HepG2 (cell line): ENCODE measurements around the gene UBL7. TPM values are rescaled to one million over a fixed set of nuclear protein-coding genes. Genes with fewer than 3 reads are reported as not detected.

Experiments
- ATF1 ChIP-seq: IDR thresholded peaks from 2 replicates; pipeline ENCODE4 v1.6.1; 2016; ENCODE audit warnings: mild to moderate bottlenecking, control low read depth
- BATF2 ChIP-seq: sonication (generic); formaldehyde crosslinking; IDR thresholded peaks from 2 replicates; pipeline ENCODE4 v1.8.0; 2022; ENCODE audit warnings: mild to moderate bottlenecking, missing genetic modification reagents, moderate library complexity
- ELK4 ChIP-seq: sonication (generic); formaldehyde crosslinking; IDR thresholded peaks from 2 replicates; pipeline ENCODE4 v1.9.0; 2021; ENCODE audit warnings: missing genetic modification reagents, borderline replicate concordance
- HNRNPUL1 ChIP-seq: fragments of 200-400 bp; formaldehyde crosslinking; IDR thresholded peaks from 2 replicates; pipeline ENCODE4 v1.6.1; 2017; ENCODE audit warnings: low read depth, mild to moderate bottlenecking, low read length, moderate library complexity
- MAX ChIP-seq: IDR thresholded peaks from 2 replicates; pipeline ENCODE4 v1.6.1; 2012; ENCODE audit warnings: inconsistent platforms
- NR3C1 ChIP-seq: sonication (generic); formaldehyde crosslinking; IDR thresholded peaks from 2 replicates; pipeline ENCODE4 v1.4.0; 2020; ENCODE audit warnings: missing genetic modification reagents
- PRDM4 ChIP-seq: sonication (generic); formaldehyde crosslinking; IDR thresholded peaks from 2 replicates; pipeline ENCODE4 v1.9.0; 2021; ENCODE audit warnings: missing genetic modification reagents, borderline replicate concordance
- RNF219 ChIP-seq: sonication (generic); formaldehyde crosslinking; IDR thresholded peaks from 2 replicates; pipeline ENCODE4 v1.5.0; 2020; ENCODE audit warnings: mild to moderate bottlenecking, missing genetic modification reagents
- TEAD3 ChIP-seq: optimal IDR thresholded peaks from 2 replicates; pipeline ENCODE3; 2016; ENCODE audit warnings: borderline replicate concordance
- THRA ChIP-seq: sonication (generic); formaldehyde crosslinking; IDR thresholded peaks from 2 replicates; pipeline ENCODE4 v1.4.0; 2020; ENCODE audit warnings: missing genetic modification reagents, borderline replicate concordance
- XRCC5 ChIP-seq: fragments of 200-400 bp; formaldehyde crosslinking; optimal IDR thresholded peaks from 2 replicates; pipeline ENCODE3; 2017; ENCODE audit warnings: mild to moderate bottlenecking, low read length
- ZMYM3 ChIP-seq: sonication (generic); formaldehyde crosslinking; IDR thresholded peaks from 2 replicates; pipeline ENCODE4 v1.5.1; 2020; ENCODE audit warnings: mild to moderate bottlenecking, missing genetic modification reagents
- ZNF660 ChIP-seq: sonication (generic); formaldehyde crosslinking; IDR thresholded peaks from 2 replicates; pipeline ENCODE4 v1.5.1; 2020; ENCODE audit warnings: mild to moderate bottlenecking, low read depth, missing genetic modification reagents, borderline replicate concordance
- ZNF720 ChIP-seq: sonication (generic); formaldehyde crosslinking; IDR thresholded peaks from 2 replicates; pipeline ENCODE4 v1.4.0; 2020; ENCODE audit warnings: missing genetic modification reagents
- ZNF740 ChIP-seq: sonication (generic); formaldehyde crosslinking; IDR thresholded peaks from 2 replicates; pipeline ENCODE4 v1.4.0; 2020; ENCODE audit warnings: missing genetic modification reagents
- ZNF780A ChIP-seq: sonication (generic); formaldehyde crosslinking; IDR thresholded peaks from 2 replicates; pipeline ENCODE4 v1.8.0; 2022; ENCODE audit warnings: mild to moderate bottlenecking, missing genetic modification reagents, moderate library complexity
- ZSCAN25 ChIP-seq: sonication (generic); formaldehyde crosslinking; IDR thresholded peaks from 2 replicates; pipeline ENCODE4 v1.8.0; 2022; ENCODE audit warnings: mild to moderate bottlenecking, missing genetic modification reagents
- polyA plus RNA-seq, 8 experiments: library from polyadenylated mRNA; depleted of rRNA in 3 of 8; stranded (reverse) in 7 of 8; unstranded in 1 of 8; fragments of >200 nt; fragmentation: Illumina TruSeq in 4 of 8; extraction: Trizol in 4 of 8; gene quantifications; 2 replicates each; pipeline versions ENCODE4 v1.2.1 to v1.2.3, GENCODE V29; 2011 to 2016; ENCODE audit warnings: low read depth in 4 of 8, missing spikeins in 1 of 8, mixed read lengths in 1 of 8; ENCODE audit not compliant: insufficient read depth in 1 of 8
- total RNA-seq, 5 experiments: library from RNA; depleted of rRNA; stranded (reverse); fragments of >200 nt; fragmentation: Illumina TruSeq; extraction: Trizol; gene quantifications; 2 replicates each; pipeline ENCODE4 v1.2.3, GENCODE V29; 2016; ENCODE audit warnings: low read depth in 1 of 5

The UBL7 gene
- total and polyA plus RNA-seq, 2 of the 13 experiments (the other 11 are each of a cell fraction or from before 2014, with no cell fraction given) = 55.0 to 63.5 TPM

GRCh38 chr15:74443100-74443909, 17.7 kb downstream of the UBL7 start (continued):
- TF ChIP-seq ZNF660 (CRISPR knock-in tag) = no peak
- TF ChIP-seq ZNF780A (CRISPR knock-in tag) = peak; percentile 53; the same call in 1 of the 2 replicates
- no peak for TF ChIP-seq ZNF720 (CRISPR knock-in tag)
- no peak for TF ChIP-seq ELK4 (CRISPR knock-in tag)
- no peak for TF ChIP-seq HNRNPUL1
- peak; percentile 51 for TF ChIP-seq XRCC5
- peak; percentile 87 for TF ChIP-seq TEAD3
- peak; percentile 76 for TF ChIP-seq ZSCAN25
- TF ChIP-seq RNF219 (CRISPR knock-in tag) = no peak
- no peak for TF ChIP-seq PRDM4 (CRISPR knock-in tag)
- TF ChIP-seq BATF2 (CRISPR knock-in tag) = no peak; the same call in 1 of the 2 replicates
- peak; percentile 99 for TF ChIP-seq THRA (CRISPR knock-in tag)
- TF ChIP-seq ATF1 (CRISPR knock-in tag) = no peak
- TF ChIP-seq NR3C1 (CRISPR knock-in tag) = no peak
- TF ChIP-seq MAX = peak; percentile 13; the same call in 1 of the 2 replicates
- TF ChIP-seq ZNF740 = no peak
- TF ChIP-seq ZMYM3 (CRISPR knock-in tag) = peak; percentile 93
